B cell (primary cell): ENCODE measurements around the gene CACHD1.

Experiments used
- CTCF ChIP-seq: fragments of 200-600 bp; IDR thresholded peaks from one replicate; pipeline ENCODE4 v1.8.0; 2022; ENCODE audit warnings: antibody characterized with exemption, mild to moderate bottlenecking
- EZH2 ChIP-seq: IDR thresholded peaks from 2 replicates; pipeline ENCODE4 v1.6.1; 2012; ENCODE audit warnings: borderline replicate concordance, low read depth, mild to moderate bottlenecking, moderate library complexity, low read length; ENCODE audit not compliant: insufficient read depth, poor library complexity, severe bottlenecking

GRCh38 chr1:64550510-64550909 lies 80.6 kb downstream of the CACHD1 start:
- TF ChIP-seq CTCF, result no peak
- TF ChIP-seq EZH2, result no peak
